ENCODE results near the gene RGS18. TPM values are rescaled to one million over a fixed set of nuclear protein-coding genes. Genes with fewer than 3 reads are reported as not detected.
A peak's percentile ranks its signal among the peaks of the same experiment; 100 is the strongest.

The RGS18 gene
- total and polyA plus RNA-seq, 9 of the 15 experiments (the other 6 are each of a cell fraction or from before 2014, with no cell fraction given), result 0.03 to 0.11 (median 0.05) TPM; not detected in 5

DNA sequence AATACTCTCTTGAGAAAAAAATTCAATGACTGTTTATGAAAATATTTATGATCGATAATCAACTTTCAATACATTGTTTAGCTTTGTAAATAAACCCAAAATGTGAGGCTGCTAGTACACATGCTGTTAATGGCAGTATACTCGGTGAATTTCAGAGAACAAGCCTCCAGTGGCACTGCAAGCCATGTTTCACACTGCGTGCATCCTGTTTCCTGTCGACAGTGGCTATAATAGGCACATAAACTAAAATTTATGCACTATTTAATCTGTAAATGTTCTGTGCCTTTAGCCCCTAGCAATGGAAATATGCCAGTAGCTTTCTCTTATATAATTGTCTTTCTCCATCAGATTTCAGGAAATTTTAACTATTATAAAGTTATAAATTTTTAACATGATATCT, 26.3 kb upstream of the RGS18 start:
- no peaks in the 10 kb centered on the region; a peak in 1 of 5 replicates for H3K4me1 ChIP-seq (replicated peaks in 1 of 2; ENCODE audit: control insufficient read depth in 2 of 2, insufficient read depth in 2 of 2, low read length in 2 of 2)
- CTCF ChIA-PET (ENCODE audit: low intra/inter-chr PET ratio), result no interaction called here
- H3K36me3 ChIP-seq (ENCODE audit: control insufficient read depth, insufficient read depth, low read length), result no peaks in the 10 kb centered on the region

DNA sequence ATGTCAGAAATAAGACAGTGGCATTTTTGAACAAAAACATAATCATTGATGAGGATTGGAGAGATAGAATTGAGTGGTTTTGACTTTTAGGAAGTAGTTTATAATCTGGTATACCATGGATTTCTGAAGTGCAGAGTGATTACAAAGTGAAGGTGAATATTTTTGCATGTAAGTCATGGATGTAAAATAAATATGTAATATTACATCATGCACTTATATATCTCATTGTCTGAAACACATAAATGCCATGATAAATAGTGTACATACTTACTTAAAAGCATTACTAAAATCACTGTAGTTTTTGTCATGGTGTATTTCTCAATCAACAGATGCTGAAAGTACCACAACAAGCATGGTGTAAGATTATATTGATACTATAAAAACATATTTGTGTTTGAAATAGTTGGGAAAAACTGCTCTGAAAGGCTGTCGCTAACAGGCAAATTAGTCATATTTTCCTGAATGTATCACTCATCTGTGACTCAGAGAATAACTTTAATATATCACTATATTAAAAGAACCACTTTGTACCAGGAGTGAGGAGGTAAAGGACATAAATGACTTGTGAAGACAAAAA, 24.8 kb upstream of the RGS18 start:
- Histone ChIP-seq H3K79me2 (ENCODE audit: control insufficient read depth, insufficient read depth, low read length) (no peaks in the 10 kb centered on the region), H3K9me1 (ENCODE audit: control insufficient read depth, insufficient read depth, low read length) (no peaks in the 10 kb centered on the region), H3K4me1 (replicated peaks in 1 of 2; ENCODE audit: control insufficient read depth in 2 of 2, insufficient read depth in 2 of 2, low read length in 2 of 2) (no peaks in the 10 kb centered on the region; a peak in 1 of 5 replicates), H3K36me3 (ENCODE audit: control insufficient read depth, insufficient read depth, low read length) (no peaks in the 10 kb centered on the region), H3K9ac (ENCODE audit: insufficient read depth in 1 of 2, low read depth in 2 of 2, low read length in 2 of 2) (no peak overlapping the region), H4K20me1 (replicated peaks; ENCODE audit: control insufficient read depth, insufficient read depth, low read length) (no peaks in the 10 kb centered on the region), H2AFZ (ENCODE audit: low read depth, low read length) (no peak overlapping the region), H3K9me3 (replicated peaks; ENCODE audit: control insufficient read depth, insufficient read depth, low read depth, low read length) (no peaks in the 10 kb centered on the region), H3K4me3 (no peak overlapping the region), H3K4me2 (ENCODE audit: insufficient read depth, low read length) (no peak overlapping the region), H3K27me3 (ENCODE audit: control insufficient read depth in 2 of 2, insufficient read depth in 2 of 2, low read length in 2 of 2) (no peaks in the 10 kb centered on the region), H3K27ac (ENCODE audit: extremely low read depth, low read depth, low read length) (no peak overlapping the region)
- no TSS peak for BruUV-seq (replicated peaks)
- intact Hi-C loops (cut with micrococcal nuclease), result no loop called here
- FAIRE-seq, result no peak
- POLR2A ChIA-PET, result no interaction called here
- no peak for DNase-seq (ENCODE audit: extremely low read depth in 1 of 4, low spot score in 3 of 4)
- CTCF ChIA-PET (ENCODE audit: low intra/inter-chr PET ratio), result no interaction called here
- WGBS (ENCODE audit: insufficient coverage, low coverage, missing lambda C conversion rate), result 62% methylated on average over 1 of the region's 1 CpG
- no peak for ATAC-seq
- in situ Hi-C loops (cut with MboI), result no loop called here
- TF ChIP-seq KAT2B (IDR thresholded peaks at IDR 0.05; ENCODE audit: low read depth, low read length) (no peak), RBM15 (IDR thresholded peaks at IDR 0.05; ENCODE audit: insufficient read depth, low read length) (no peak), MCM5 (IDR thresholded peaks at IDR 0.05; ENCODE audit: low read depth) (no peak), DACH1 (IDR thresholded peaks at IDR 0.05; ENCODE audit: partially characterized antibody) (no peak), KDM4B (IDR thresholded peaks at IDR 0.05; ENCODE audit: borderline replicate concordance in 2 of 2, low read depth in 1 of 2) (no peak), RFX5 (IDR thresholded peaks at IDR 0.05; ENCODE audit: low read depth, low read length) (no peak), ZNF239 (CRISPR knock-in tag; IDR thresholded peaks at IDR 0.05) (no peak), U2AF1 (optimal IDR thresholded peaks at IDR 0.05; ENCODE audit: low read depth, low read length) (no peak), LARP7 (IDR thresholded peaks at IDR 0.05) (no peak)
- TF ChIP-seq, protein P1, sequence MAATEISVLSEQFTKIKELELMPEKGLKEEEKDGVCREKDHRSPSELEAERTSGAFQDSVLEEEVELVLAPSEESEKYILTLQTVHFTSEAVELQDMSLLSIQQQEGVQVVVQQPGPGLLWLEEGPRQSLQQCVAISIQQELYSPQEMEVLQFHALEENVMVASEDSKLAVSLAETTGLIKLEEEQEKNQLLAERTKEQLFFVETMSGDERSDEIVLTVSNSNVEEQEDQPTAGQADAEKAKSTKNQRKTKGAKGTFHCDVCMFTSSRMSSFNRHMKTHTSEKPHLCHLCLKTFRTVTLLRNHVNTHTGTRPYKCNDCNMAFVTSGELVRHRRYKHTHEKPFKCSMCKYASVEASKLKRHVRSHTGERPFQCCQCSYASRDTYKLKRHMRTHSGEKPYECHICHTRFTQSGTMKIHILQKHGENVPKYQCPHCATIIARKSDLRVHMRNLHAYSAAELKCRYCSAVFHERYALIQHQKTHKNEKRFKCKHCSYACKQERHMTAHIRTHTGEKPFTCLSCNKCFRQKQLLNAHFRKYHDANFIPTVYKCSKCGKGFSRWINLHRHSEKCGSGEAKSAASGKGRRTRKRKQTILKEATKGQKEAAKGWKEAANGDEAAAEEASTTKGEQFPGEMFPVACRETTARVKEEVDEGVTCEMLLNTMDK (IDR thresholded peaks at IDR 0.05; ENCODE audit: borderline replicate concordance, insufficient read depth, low read depth, low read length, poor library complexity, severe bottlenecking), result no peak

More for the DNA sequence above, 26.3 kb upstream of the RGS18 start:
- Histone ChIP-seq H3K79me2 (ENCODE audit: control insufficient read depth, insufficient read depth, low read length) (no peaks in the 10 kb centered on the region), H2AFZ (ENCODE audit: low read depth, low read length) (0 out of 2 replicates have a peak overlapping the region, but pooled peaks have one; percentile 14), H3K4me3 (no peak overlapping the region), H3K27ac (ENCODE audit: extremely low read depth, low read depth, low read length) (no peak overlapping the region), H3K9me3 (replicated peaks; ENCODE audit: control insufficient read depth, insufficient read depth, low read depth, low read length) (no peaks in the 10 kb centered on the region), H3K9me1 (ENCODE audit: control insufficient read depth, insufficient read depth, low read length) (no peaks in the 10 kb centered on the region), H4K20me1 (replicated peaks; ENCODE audit: control insufficient read depth, insufficient read depth, low read length) (no peaks in the 10 kb centered on the region), H3K4me2 (ENCODE audit: insufficient read depth, low read length) (no peak overlapping the region), H3K27me3 (ENCODE audit: control insufficient read depth in 2 of 2, insufficient read depth in 2 of 2, low read length in 2 of 2) (no peaks in the 10 kb centered on the region), H3K9ac (ENCODE audit: insufficient read depth in 1 of 2, low read depth in 2 of 2, low read length in 2 of 2) (no peak overlapping the region)
- 58% methylated on average over 4 of the region's 4 CpGs for WGBS (ENCODE audit: insufficient coverage, low coverage, missing lambda C conversion rate)
- in situ Hi-C loops (cut with MboI), result no loop called here
- POLR2A ChIA-PET, result no interaction called here
- FAIRE-seq (no peak), ATAC-seq (no peak), DNase-seq (ENCODE audit: extremely low read depth in 1 of 4, low spot score in 3 of 4) (no peak)
- TF ChIP-seq GATAD2A (IDR thresholded peaks at IDR 0.05) (no peak), NFE2L1 (tag; IDR thresholded peaks at IDR 0.05; ENCODE audit: borderline replicate concordance, low read depth) (no peak), RB1 (IDR thresholded peaks at IDR 0.05; ENCODE audit: low read depth) (no peak)
- TF ChIP-seq, protein P2, sequence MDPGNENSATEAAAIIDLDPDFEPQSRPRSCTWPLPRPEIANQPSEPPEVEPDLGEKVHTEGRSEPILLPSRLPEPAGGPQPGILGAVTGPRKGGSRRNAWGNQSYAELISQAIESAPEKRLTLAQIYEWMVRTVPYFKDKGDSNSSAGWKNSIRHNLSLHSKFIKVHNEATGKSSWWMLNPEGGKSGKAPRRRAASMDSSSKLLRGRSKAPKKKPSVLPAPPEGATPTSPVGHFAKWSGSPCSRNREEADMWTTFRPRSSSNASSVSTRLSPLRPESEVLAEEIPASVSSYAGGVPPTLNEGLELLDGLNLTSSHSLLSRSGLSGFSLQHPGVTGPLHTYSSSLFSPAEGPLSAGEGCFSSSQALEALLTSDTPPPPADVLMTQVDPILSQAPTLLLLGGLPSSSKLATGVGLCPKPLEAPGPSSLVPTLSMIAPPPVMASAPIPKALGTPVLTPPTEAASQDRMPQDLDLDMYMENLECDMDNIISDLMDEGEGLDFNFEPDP (CRISPR knock-in tag; IDR thresholded peaks at IDR 0.05), result no peak
- intact Hi-C loops (cut with micrococcal nuclease), result no loop called here
- no TSS peak for BruUV-seq (replicated peaks)
